ENCODE results near the gene SNRNP200.

SNRNP200 gene

DNA sequence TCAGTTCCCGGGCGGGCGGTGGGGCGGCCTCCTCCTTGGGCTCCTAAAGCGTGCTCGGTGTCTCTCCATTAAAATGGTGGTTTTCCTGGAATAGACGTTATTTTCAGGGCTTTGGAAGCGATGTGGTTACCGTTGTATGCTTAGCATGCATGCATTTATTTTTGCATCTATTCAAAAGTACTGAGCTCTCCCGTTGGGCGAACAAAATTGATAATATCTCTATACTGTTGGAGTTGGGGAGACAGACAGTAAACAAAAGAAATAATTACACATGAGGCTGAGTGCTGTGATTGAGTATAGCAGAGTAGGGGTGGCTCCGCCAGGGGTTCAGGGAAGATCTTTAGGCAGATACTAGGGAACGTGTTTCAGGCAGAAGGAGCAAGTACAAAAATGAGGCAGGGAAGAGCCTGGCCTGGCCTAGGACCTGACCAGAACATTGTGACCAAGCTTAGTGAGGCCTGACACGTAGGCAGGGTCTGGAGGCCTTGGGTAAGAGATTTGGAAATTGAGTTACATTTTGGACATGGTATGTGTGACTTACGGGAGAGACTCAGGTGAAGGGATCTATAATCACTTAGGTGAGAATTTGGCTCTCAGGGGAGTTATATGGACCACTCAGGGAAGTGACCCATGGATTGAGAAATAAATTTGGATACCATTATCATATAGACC is 30.9 kb upstream of the SNRNP200 start:
- no peak for DNase-seq (ENCODE audit: low read depth)
- H3K4me3 ChIP-seq (ENCODE audit: low read length), result peak overlapping the region; percentile 90
- TF ChIP-seq, protein P1, sequence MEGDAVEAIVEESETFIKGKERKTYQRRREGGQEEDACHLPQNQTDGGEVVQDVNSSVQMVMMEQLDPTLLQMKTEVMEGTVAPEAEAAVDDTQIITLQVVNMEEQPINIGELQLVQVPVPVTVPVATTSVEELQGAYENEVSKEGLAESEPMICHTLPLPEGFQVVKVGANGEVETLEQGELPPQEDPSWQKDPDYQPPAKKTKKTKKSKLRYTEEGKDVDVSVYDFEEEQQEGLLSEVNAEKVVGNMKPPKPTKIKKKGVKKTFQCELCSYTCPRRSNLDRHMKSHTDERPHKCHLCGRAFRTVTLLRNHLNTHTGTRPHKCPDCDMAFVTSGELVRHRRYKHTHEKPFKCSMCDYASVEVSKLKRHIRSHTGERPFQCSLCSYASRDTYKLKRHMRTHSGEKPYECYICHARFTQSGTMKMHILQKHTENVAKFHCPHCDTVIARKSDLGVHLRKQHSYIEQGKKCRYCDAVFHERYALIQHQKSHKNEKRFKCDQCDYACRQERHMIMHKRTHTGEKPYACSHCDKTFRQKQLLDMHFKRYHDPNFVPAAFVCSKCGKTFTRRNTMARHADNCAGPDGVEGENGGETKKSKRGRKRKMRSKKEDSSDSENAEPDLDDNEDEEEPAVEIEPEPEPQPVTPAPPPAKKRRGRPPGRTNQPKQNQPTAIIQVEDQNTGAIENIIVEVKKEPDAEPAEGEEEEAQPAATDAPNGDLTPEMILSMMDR (conservative IDR thresholded peaks at IDR 0.05; ENCODE audit: low read length), result no peak

DNA sequence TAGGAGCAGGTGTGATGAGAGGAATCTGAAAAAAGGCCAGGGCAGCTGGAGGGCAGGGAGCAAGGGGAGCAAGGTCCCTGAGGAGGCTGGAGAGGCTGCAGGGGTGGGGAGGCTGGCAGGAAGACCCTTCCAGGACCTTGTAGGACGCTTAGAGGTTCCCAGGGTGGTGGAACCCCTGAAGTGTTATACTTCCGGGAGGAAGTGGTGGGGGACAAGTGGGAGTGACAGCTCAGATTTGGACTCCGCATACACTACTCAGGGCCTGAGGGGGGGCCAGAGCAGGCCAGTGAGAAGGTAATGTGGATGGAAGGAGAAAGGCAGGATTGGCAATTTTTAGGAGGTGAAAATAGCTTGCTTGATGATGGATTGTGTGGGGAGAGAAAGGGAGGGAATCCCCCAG is 28.4 kb upstream of the SNRNP200 start:
- H3K4me3 ChIP-seq (ENCODE audit: low read length), result no peak overlapping the region
- no peak for DNase-seq (ENCODE audit: low read depth)
- TF ChIP-seq, protein P1 (conservative IDR thresholded peaks at IDR 0.05; ENCODE audit: low read length), result no peak

DNA sequence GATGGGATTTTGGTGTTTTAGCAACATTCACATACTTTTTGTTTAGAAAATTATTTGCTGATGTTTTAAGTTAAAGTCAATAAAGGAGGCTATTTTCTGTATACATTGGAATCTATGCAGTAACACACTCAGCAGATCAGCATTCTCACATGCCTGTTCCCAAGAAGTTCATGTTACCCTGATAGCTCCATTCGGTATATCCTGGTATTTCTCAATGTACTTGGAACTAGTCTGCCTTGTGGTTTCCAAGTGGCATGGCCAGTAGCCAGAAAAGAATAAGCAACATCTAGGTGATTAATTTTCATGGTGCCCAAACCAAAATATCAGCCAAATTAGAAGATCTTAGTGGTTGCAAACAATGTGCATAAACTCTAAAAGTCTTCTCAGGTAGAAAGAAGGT is 25.1 kb upstream of the SNRNP200 start:
- H3K4me3 ChIP-seq (ENCODE audit: low read length), result no peak overlapping the region
- TF ChIP-seq, protein P1 (conservative IDR thresholded peaks at IDR 0.05; ENCODE audit: low read length), result no peak
- DNase-seq (ENCODE audit: low read depth), result peak; percentile 79

DNA sequence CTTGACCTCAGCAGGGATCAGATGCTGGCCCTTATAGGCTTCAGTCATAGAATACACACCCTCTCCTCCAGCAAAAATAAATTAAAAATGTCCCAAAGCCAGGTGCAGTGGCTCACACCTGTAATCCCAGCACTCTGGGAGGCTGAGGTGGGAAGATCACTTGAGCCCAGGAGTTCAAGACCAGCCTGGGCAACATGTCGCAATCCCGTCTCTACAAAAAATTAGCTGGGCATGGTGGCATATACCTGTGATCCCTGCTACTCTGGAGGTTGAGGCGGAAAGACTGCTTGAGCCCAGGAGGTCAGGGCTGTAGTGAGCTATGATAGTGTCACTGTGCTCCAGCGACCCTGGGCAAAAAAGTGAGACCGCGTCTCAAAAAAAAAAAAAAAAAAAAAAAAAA is 24.5 kb upstream of the SNRNP200 start:
- DNase-seq (ENCODE audit: low read depth), result no peak
- TF ChIP-seq, protein P1 (conservative IDR thresholded peaks at IDR 0.05; ENCODE audit: low read length), result no peak
- no peak overlapping the region for H3K4me3 ChIP-seq (ENCODE audit: low read length)

DNA sequence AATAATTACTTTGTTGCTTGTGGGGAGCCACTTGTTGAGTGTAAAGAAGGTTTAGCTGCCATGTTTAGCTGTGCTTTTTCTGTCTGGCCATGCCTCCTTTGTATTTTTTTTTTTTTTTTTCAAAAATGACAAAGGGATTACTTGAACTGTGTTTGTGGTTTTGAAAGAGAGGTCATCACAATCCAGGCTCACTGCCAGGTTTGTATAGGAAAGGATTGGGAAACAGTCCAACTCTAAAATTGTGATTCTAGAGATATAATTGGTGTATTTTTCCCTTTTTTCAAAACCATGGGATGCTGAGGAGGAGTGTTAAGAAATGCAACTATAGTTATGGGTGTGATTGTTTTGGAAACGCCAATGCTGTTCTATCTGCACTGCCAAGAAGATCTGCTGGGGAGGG is 24.1 kb upstream of the SNRNP200 start:
- TF ChIP-seq, protein P1 (conservative IDR thresholded peaks at IDR 0.05; ENCODE audit: low read length), result no peak
- H3K4me3 ChIP-seq (ENCODE audit: low read length), result no peak overlapping the region
- peak; percentile 75 for DNase-seq (ENCODE audit: low read depth)

DNA sequence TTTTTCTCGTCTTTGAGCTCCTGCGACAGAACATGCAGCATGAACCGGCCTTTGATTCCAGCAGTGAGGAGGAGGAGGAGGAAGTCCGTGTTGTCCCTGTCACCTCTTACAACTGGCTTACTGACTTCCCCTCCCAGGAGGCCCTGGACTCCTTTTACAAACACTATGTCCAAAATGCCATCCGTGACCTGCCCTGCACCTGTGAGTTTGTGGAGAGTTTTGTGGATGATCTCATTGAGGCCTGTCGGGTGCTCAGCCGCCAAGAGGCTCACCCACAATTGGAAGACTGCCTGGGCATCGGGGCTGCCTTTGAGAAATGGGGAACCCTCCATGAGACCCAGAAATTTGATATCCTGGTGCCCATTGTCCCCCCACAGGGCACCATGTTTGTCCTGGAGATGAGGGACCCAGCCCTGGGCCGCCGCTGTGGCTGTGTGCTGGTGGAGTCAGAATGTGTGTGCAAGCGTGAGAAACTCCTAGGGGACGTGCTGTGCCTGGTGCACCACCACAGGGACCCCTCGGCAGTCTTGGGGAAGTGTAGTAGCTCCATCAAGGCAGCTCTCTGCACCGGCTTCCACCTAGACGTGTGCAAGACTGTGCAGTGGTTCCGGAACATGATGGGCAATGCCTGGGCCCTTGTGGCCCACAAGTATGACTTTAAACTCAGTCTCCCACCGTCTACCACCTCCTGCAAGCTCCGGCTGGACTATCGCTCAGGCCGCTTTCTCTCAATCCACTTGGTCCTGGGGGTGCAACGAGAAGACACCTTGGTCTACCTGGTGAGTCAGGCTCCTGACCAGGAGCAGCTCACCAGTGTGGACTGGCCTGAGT is 21.9 kb upstream of the SNRNP200 start:
- TF ChIP-seq, protein P1 (conservative IDR thresholded peaks at IDR 0.05; ENCODE audit: low read length), result no peak
- no peak overlapping the region for H3K4me3 ChIP-seq (ENCODE audit: low read length)
- no peak for DNase-seq (ENCODE audit: low read depth)

DNA sequence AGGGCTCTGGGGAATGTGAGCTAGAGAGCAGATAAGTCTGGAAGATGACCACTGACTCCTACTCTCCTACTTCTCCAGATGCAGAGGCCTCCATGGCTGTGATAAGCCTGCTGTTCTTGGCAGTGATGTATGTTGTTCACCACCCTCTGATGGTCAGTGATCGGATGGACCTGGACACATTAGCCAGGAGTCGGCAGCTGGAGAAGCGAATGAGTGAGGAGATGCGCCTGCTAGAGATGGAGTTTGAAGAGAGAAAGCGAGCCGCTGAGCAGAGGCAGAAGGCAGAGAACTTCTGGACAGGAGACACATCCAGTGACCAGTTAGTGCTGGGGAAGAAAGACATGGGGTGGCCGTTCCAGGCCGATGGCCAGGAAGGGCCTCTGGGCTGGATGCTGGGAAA is 21.2 kb upstream of the SNRNP200 start:
- no peak for DNase-seq (ENCODE audit: low read depth)
- TF ChIP-seq, protein P1 (conservative IDR thresholded peaks at IDR 0.05; ENCODE audit: low read length), result no peak
- H3K4me3 ChIP-seq (ENCODE audit: low read length), result no peak overlapping the region

Data from AG10803 (cell line).